IMR-90 (cell line): ENCODE results near the gene LRRC7.
A peak's percentile ranks its signal among the peaks of the same experiment; 100 is the strongest.

Experiments used
- BHLHE40 ChIP-seq: fragments of 150-350 bp; IDR thresholded peaks from 2 replicates; pipeline ENCODE4 v1.6.1; 2016; ENCODE audit warnings: mild to moderate bottlenecking, low read depth, low read length
- CTCF ChIP-seq: conservative IDR thresholded peaks from 2 replicates; pipeline ENCODE4 v1.5.1; 2012; ENCODE audit warnings: mild to moderate bottlenecking, low read depth, low read length, improper control_type of control experiment
- FOS ChIP-seq: fragments of 150-350 bp; IDR thresholded peaks from 2 replicates; pipeline ENCODE4 v1.6.1; 2016; ENCODE audit warnings: low read depth, low read length
- POLR2A ChIP-seq: IDR thresholded peaks from 2 replicates; pipeline ENCODE4 v1.6.1; 2012; ENCODE audit warnings: mild to moderate bottlenecking, low read depth, low read length
- RCOR1 ChIP-seq: IDR thresholded peaks from 2 replicates; pipeline ENCODE4 v1.6.1; 2012; ENCODE audit warnings: mild to moderate bottlenecking, low read length, improper control_type of control experiment; ENCODE audit not compliant: insufficient replicate concordance
- SMC3 ChIP-seq: fragments of 150-350 bp; IDR thresholded peaks from 2 replicates; pipeline ENCODE4 v1.6.1; 2016; ENCODE audit warnings: low read depth, mild to moderate bottlenecking, antibody characterized with exemption, low read length, moderate library complexity

- TF ChIP-seq BHLHE40 (no peak), POLR2A (no peak), FOS (0 out of 2 replicates have a peak, but pooled peaks have one; percentile 41), CTCF (no peak), SMC3 (no peak), RCOR1 (no peak)
Observed at GRCh38 chr1:70090875-70091274, 523.2 kb downstream of the LRRC7 start.
